Neural crest cell (in vitro differentiated cells): ENCODE results near the gene RBMS3. TPM values are rescaled to one million over a fixed set of nuclear protein-coding genes. Genes with fewer than 3 reads are reported as not detected.
A peak's percentile ranks its signal among the peaks of the same experiment; 100 is the strongest.

Experiments used
- DNase-seq: peaks from one replicate; pipeline ENCODE4 v3.0.0; 2021; ENCODE audit warnings: low read depth, mixed read lengths, low spot score
- H3K27ac Mint-ChIP-seq: one replicate; pipeline ENCODE4 v1.8.0; 2021; ENCODE audit warnings: mild to moderate bottlenecking, mixed read lengths; ENCODE audit not compliant: unreplicated experiment
- H3K27me3 Mint-ChIP-seq: 2 replicates; pipeline ENCODE4 v1.8.0; 2021; ENCODE audit warnings: low read depth, mild to moderate bottlenecking, mixed read lengths
- H3K36me3 Mint-ChIP-seq: 2 replicates; pipeline ENCODE4 v1.8.0; 2021; ENCODE audit warnings: low read depth, mild to moderate bottlenecking, mixed read lengths
- H3K4me1 Mint-ChIP-seq: 2 replicates; pipeline ENCODE4 v1.8.0; 2021; ENCODE audit warnings: mixed read lengths
- H3K4me3 Mint-ChIP-seq: one replicate; pipeline ENCODE4 v1.8.0; 2021; ENCODE audit warnings: mild to moderate bottlenecking, mixed read lengths
- H3K9me3 Mint-ChIP-seq: 2 replicates; pipeline ENCODE4 v1.8.0; 2021; ENCODE audit warnings: mixed read lengths
- CTCF ChIP-seq: fragments of 200-600 bp; sonication (generic); conservative IDR thresholded peaks from 2 replicates; pipeline ENCODE4 v1.5.0; 2021; ENCODE audit warnings: antibody characterized with exemption, mild to moderate bottlenecking
- total RNA-seq: library from RNA; stranded (reverse); gene quantifications from 2 replicates; pipeline ENCODE4 v1.2.1, GENCODE V29; 2021

Gene RBMS3
- total RNA-seq, 1 donor from 2014 or later: 35.4 TPM

GRCh38 chr3:29922992-29923746 lies 642.3 kb downstream of the RBMS3 start:
- no peaks in the 10 kb centered on the region for H3K27me3 Mint-ChIP-seq
- H3K4me3 Mint-ChIP-seq: no peak overlapping the region
- TF ChIP-seq CTCF: no peak
- H3K27ac Mint-ChIP-seq: peak overlapping the region; percentile 13
- no peaks in the 10 kb centered on the region for H3K9me3 Mint-ChIP-seq
- peaks cover 42% of the 10 kb centered on the region for H3K4me1 Mint-ChIP-seq
- DNase-seq: no peak
- no peaks in the 10 kb centered on the region for H3K36me3 Mint-ChIP-seq

DNA sequence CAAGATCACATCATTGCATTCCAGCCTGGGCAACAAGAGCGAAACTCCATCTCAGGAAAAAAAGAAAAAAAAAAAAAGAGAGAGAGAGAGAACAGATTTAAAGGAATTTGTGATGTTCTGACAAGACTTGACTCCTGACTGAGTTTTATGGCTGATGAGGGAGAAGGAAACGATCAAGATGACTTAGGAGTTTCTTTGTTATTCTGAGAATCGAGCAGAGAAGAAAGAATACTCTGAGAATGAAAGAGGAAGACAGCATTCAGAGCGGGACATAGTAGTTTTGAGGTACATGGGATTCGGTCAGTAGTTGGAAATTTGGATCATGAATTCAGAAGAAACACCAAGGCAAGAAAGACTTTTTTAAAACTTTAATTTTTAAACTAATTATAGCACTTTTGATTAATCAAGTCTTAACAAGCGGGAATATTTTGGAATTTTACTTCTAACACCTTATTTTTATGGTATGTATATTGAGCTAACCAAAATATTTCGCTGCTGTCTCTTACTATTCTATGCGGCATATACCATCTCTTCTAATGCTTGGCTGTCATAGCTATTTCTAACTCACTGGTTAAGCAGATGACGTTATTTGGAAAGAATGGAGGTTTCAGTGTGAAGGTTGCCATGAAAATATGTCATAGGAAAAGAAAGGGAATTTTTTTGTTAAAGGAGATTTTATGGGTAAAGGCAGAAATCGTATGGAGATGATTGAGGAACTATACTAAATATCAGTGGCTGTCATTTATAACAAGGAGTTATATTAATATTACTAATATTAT lies 644.1 kb downstream of the RBMS3 start:
- peak overlapping the region; percentile 73 for H3K27ac Mint-ChIP-seq
- TF ChIP-seq CTCF: no peak
- no peak for DNase-seq
- H3K4me1 Mint-ChIP-seq: peaks cover 35% of the 10 kb centered on the region
- H3K4me3 Mint-ChIP-seq: no peak overlapping the region
- peaks cover 2% of the 10 kb centered on the region for H3K9me3 Mint-ChIP-seq
- no peaks in the 10 kb centered on the region for H3K36me3 Mint-ChIP-seq
- no peaks in the 10 kb centered on the region for H3K27me3 Mint-ChIP-seq

- peaks cover 31% of the 10 kb centered on the region for H3K4me1 Mint-ChIP-seq
- no peaks in the 10 kb centered on the region for H3K36me3 Mint-ChIP-seq
- TF ChIP-seq CTCF: no peak
- no peak overlapping the region for H3K4me3 Mint-ChIP-seq
- no peak overlapping the region for H3K27ac Mint-ChIP-seq
- peaks cover 2% of the 10 kb centered on the region for H3K9me3 Mint-ChIP-seq
- no peaks in the 10 kb centered on the region for H3K27me3 Mint-ChIP-seq
- no peak for DNase-seq
Measured at GRCh38 chr3:29926378-29926777, 645.5 kb downstream of the RBMS3 start.

GRCh38 chr3:29932696-29933325 lies 651.9 kb downstream of the RBMS3 start:
- Mint-ChIP-seq H3K4me1 (peaks cover 15% of the 10 kb centered on the region), H3K9me3 (peaks cover 2% of the 10 kb centered on the region), H3K27ac (no peak overlapping the region), H3K36me3 (no peaks in the 10 kb centered on the region), H3K27me3 (no peaks in the 10 kb centered on the region), H3K4me3 (no peak overlapping the region)
- no peak for TF ChIP-seq CTCF
- no peak for DNase-seq

DNA sequence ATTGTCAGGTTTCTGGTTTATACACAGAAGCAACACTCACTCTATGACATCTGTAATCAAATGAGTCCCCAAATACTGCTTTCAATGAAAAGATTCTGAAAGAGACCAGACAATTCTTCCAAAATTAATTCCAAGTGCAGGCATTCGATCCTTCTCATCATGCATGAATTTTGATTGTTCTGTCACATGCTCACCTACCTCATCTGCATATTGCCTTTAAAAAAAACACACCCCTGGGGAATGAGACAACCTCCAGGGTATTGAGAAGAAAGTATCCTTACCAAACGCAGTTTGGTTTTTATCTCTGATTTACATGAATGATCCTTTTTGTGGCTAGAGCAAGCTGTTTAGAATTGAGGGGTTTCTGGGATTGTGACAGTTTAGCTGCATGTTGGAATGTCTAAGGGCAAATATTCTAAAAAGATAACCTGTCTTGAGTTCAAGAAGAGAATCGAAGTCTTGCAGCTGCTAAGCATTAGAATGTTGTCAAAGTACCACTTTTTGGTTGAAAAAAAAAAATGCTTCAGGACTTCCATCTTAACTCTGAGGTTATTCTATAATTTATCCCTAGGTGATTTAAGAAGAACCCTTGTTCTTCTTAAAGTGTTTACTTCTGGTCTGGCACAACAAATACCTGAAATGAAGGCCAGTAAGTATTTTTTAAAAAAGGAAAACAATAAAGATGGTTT lies 653.1 kb downstream of the RBMS3 start:
- H3K9me3 Mint-ChIP-seq: peaks cover 2% of the 10 kb centered on the region
- no peak for TF ChIP-seq CTCF
- H3K4me3 Mint-ChIP-seq: no peak overlapping the region
- no peaks in the 10 kb centered on the region for H3K36me3 Mint-ChIP-seq
- DNase-seq: no peak
- peaks cover 15% of the 10 kb centered on the region for H3K4me1 Mint-ChIP-seq
- no peaks in the 10 kb centered on the region for H3K27me3 Mint-ChIP-seq
- H3K27ac Mint-ChIP-seq: no peak overlapping the region
